ENCODE measurements around the gene CARNS1.
A peak's percentile ranks its signal among the peaks of the same experiment; 100 is the strongest.
"Not testable (repeated sequence)": the region's sequence is repeated elsewhere in the genome, so short reads cannot be mapped to it uniquely, and the experiment has no call there.

The CARNS1 gene

DNA sequence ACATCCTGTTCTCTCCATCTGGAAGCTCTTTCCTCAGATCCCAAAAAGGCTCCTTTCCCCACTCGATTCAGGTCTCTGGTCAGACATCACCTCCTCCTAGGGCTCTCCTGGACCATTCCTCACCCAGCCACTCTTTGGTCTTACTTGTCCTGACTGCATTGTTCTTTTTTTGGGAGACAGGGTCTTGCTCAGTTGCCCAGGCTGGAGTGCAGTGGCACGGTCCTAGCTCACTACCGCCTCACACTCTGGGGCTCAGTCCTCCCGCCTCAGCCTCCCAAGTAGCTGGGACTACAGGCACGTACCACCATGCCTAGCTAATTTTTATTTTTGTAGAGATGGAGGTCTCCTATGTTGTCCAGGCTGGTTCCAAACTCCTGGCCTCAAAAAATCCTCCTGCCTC, 30.0 kb downstream of the CARNS1 start:
- DNase-seq, result no peak

DNA sequence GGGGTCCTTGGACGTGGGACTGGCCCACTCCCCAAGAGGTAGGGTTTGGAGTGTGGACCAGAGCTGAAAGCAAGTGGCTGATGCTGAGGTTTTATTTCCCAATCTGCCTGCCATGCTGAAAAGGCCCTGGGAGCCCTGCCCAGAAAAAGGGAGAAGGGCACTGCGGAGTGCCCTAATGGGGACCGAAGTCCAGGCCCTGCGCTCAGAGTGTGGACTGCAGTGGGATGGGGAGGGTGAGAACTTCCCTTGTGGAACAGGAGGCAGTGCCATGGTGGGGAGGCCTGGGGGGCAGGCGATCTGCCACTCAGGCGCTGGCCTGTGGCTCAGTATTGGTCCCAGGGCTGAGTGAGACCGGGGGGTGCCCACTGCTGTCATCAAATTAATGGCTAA, 32.7 kb downstream of the CARNS1 start:
- DNase-seq, result no peak

DNA sequence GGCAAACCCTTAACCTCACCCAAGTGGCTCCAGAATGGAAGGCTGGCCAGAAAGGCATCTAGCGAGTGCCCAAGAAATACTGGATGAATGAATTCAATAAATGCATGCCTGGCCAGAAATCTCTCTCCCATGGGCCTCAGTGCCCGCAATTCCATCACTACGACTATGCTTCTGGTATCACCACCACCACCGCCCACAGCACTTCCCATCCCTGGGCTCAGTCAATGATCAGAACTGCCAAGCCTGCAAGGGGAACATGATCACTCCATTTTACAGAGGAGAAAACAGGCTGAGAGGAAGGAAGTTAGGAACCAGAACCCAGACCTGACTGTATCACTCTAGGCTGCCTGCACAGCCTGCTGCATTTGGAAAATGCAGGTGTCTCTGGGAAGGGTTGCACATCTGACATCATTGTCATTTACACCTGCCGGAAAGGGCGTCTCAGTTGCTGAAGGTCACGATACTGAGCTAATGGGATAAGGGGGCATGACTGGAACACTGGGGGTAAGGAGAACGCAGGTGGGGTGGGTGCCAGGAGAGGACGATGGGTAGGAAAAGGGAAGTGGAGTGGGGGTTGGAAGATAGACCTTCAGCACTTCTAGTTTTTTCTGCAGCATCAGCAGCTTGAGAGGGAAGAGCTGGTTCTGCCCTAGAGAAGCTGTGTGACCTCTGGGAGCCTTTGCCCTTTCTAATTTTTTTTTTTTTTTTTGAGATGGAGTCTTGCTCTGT, 33.8 kb downstream of the CARNS1 start:
- DNase-seq, result no peak

DNA sequence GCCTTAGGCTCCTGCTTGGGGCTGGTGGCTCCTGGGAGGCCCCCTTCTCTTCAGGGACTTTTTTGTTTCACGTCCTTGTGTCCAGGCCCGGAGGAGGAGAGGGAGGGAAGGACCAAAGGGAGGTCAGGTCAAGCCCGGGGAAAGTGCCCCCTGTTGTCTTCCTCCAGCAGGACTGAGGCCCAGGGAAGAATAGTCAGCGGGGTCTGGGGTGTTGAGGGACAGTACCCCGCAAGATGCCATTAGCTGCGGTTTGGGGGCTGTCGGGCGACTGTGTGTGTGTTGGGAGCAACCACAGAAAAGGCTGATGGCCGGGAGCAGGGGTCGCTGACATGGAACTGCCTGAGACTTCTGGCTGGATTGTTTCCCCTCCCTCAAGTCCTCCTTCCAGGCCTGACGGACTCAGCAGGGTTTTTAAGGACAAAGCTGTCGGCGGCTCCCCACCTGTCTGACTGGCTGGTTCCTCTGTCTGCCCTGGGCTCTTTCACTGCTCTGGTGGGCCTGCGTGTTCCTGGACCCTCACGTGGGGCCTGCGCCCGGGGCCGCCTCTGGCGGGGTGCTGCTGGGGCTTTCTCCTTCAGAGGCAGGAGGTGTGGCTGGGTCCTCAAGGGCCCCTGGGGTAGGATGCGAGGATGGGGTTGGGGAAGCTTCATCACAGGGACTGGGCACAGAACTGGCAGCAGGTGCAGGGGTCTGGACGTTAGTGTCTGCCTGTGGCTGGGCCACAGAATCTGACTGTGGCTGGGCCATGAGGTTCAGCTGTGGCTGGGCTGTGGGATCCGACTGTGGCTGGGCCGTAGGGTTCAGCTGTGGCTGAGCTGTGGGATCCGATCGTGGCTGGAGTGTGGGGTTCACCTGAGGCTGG, 35.5 kb downstream of the CARNS1 start:
- DNase-seq, result no peak

DNA sequence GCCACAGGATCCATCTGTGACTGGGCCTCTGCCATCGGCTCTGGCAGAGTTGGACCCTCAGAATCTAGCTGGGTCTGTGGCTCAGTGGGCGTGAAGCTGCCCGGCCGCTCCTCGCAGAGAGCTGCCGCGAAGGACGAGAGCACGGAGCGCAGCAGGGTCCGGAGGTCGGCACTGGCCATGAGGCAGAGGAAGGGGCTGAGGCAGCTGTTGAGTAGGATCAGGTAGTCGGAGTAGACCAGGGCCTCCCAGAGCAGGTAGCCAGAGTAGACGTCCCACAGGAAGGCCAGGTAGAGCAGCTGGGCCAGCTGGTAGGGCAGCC, 36.1 kb downstream of the CARNS1 start:
- DNase-seq, result no peak

DNA sequence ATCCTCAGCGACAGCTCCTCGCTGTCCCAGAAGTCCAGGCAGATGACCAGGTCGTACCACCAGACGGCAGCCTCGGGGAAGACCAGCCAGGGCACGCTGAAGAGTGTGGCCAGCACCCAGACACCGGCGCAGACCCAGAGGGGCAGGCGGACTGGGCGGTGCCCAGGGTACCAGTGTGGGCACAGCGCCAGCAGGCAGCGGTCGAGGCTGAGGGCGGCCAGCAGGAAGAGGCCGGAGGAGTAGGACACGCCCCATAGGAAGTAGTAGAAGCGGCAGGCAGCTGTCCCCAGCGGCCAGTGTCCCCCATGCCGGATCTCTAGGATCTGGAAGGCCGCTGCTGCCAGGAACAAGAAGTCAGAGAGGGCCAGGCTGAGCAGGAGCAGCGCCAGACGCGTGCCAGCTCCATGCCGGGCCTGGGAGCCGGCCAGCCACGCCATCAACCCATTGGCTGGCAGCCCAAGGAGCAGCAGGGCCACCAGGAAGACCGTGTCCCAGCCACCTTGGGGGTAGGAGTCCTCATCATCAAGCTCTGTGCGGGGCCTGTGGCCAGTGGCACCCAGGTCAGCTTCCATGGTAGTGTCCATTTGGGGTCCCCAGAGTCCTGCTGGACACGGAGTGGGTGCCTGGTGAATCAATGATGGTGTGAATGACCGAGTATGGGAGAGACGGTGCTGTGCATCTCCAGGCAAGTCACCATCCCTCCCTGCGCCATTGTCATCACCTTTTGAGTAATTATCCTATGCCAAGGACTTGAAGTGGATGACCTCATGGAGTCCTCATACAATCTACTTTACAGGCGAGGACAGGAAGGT, 36.9 kb downstream of the CARNS1 start, which contains the start of gene GPR152:
TSS of gene GPR152 (minus strand) at position 589 of the 812 bp plus-strand sequence. CDS start at position 584, 5 bp downstream.
- no peak for DNase-seq

DNA sequence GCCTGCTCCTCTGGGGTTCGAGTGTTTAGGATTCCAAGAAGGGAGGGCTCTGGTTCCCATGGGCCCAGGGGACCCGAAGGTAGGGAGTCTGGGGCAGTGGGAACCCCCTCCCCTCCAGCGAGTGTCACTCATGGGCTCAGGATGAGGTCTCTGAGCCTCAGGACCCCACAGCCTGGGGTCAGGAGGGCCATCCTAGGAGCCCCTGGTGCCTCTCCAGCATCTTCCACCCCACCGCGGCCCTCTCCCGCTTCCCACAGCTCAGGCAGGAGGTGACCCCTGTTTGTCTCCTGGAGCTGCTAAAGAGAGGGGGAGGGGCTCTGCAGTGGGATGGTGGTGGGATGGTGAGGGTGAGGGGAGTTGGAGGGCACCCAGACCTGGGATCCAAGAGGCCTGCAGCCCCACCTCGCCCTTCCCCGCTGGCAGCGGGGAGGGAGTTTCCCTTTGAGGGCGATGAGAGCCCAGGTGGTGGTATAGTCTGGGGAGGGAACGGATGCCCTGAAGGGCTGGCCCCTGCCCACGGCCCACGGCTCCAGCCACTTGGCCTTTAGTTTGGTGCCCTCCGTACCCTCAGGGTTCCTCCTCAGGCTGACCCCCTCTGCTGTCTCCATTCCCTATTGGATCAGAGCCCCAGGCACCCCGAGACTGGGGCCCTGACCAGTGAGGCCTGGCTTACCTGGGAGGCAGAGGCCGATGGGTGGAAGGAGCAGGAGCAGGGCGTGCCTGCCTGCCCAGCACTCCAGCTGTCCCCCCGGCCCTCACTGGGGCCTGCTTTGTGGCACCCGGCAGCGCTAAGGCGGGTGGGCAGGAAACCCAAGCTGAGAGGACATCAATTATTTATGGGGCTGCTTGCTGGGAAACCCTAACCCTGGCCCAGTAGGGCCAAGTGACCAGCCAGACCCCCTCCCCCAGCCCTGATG, 38.6 kb downstream of the CARNS1 start:
- DNase-seq, result no peak

DNA sequence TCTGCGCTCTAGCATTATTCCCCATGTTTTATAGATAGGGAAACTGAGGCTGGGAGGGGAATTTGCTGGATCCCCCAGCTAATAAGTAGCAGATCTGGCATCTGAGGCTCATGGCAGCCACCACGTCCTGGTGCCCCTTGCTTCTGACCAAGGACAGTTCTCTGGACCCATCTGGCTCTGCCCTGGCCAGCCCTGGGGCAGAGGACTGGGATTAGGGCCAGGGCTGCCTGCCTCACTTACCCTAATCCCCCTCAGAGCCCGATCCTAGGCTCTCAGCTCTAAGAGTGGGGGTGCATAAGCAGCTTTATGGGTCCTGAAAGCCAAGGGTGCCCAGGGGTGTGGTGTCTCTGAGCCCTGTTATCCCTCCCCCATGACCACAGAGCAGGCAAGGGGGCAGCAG, 39.6 kb downstream of the CARNS1 start, which contains the start of gene CABP4:
TSS of gene CABP4 (plus strand) at position 301 of the 400 bp plus-strand sequence. CDS start at position 371, 70 bp downstream.
- no peak for DNase-seq

DNA sequence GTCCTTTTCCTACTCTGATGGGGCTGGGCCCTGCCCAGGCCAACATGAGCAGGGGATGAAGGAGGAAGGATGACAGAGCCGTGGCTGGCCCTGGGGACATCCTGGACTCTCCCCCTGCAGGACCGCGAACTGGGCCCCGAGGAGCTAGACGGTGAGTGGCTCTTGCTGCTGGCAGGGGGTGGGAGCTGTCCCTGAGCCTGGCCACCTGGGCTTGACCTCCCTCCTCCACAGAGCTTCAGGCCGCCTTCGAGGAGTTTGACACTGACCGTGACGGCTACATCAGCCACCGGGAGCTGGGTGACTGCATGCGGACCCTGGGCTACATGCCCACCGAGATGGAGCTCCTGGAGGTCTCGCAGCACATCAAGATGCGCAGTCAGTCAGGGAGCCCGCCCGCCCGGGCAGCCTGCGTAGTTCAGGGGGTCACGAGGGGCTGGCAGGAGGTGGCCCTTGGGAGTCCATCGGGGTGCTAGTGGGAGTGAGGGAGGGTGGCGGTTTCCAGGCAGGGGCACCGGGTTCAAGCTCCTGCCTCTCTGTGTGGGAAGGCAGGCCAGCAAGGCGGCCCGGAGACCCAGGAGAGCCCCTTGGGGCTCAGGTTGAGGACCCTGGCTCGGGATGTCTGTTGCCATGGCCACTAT, 40.7 kb downstream of the CARNS1 start:
- no peak for DNase-seq

DNA sequence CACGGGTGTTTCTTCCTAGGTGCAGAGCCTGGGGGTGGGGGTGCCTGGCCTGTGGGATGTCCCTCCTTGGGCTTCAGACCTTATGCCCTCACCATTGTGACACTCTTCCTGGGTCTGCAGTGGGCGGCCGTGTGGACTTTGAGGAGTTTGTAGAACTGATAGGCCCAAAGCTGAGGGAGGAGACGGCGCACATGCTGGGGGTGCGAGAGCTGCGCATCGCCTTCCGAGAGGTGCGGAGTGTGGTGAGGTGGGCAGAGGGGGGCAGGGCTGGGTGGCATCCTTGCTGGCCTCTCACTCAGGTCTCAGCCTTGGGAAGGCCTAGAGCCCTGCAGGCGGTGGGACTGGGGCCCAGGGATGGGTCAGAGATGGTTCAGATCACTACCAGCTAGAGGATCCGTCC, 42.0 kb downstream of the CARNS1 start:
- DNase-seq, result no peak

DNA sequence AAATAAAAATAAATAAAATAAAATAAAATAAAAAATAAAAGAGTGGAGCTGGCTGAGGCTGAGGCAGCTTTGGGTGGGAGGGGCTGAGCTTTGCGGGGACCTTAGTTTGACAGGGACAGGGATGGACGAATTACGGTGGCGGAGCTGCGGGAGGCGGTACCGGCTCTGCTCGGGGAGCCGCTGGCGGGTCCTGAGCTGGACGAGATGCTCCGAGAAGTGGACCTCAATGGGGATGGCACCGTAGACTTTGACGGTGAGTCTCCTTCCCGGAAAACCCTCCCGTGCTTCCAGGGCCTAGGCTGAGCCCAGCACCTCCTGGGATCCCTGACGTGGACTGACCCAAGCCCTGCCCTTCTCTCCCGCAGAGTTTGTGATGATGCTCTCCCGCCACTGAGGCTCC, 42.8 kb downstream of the CARNS1 start:
- DNase-seq, result no peak

DNA sequence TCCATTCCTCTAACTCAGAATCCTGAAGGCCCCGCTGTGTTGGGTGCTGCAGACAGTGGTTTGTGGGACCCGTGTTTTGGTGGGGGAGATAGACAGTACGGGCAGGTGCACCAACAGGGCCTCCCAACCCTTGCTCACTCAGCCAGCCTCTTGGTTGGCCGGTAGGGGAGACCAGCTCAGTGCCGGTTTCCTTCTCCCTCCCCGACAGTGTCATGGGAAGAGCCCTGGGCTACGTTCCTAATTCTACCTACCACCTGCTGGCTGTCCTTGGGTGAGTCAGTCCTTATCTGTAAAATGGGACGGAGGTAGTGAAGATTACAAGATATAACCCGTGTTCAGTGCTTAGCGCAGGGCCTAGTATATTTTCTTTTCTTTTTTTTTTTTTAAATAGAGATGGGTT, 47.7 kb downstream of the CARNS1 start:
- DNase-seq, result no peak

DNA sequence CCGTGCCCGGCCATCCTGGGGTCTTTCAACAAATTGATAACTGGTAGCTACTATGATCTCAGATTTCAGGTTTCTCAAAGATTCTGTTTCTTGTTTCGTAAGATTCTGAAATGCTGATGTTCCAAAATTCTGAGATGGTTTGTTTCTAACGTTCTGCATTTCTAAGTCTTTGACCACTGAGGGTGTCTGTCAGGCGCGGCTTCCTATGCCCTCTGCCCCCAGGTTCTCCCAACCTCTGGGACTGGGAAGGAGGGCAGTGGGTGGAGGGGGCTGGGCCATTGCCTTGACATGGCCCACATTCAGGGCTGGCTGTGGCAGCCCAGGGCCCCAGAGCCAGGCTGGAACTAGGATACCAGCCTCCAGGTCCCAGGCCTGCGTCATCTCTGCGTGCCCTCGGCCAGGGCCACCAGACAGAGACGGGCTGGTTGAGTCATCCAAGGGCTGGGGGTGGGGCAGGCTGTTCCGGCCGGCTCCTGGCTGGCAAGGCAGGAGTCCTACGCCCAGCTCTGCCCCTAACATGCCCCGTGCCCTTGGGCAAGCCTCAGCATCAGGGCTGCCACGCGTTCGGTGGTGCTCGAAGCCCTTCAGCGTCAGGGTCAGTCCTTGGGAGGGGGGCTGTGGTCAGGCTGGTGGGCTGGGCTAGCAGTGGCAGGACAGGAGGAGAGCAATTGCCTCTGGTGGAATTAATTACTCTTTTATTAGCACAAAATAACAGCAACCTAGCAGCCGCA, 48.4 kb downstream of the CARNS1 start:
- DNase-seq, result peak; percentile 73

DNA sequence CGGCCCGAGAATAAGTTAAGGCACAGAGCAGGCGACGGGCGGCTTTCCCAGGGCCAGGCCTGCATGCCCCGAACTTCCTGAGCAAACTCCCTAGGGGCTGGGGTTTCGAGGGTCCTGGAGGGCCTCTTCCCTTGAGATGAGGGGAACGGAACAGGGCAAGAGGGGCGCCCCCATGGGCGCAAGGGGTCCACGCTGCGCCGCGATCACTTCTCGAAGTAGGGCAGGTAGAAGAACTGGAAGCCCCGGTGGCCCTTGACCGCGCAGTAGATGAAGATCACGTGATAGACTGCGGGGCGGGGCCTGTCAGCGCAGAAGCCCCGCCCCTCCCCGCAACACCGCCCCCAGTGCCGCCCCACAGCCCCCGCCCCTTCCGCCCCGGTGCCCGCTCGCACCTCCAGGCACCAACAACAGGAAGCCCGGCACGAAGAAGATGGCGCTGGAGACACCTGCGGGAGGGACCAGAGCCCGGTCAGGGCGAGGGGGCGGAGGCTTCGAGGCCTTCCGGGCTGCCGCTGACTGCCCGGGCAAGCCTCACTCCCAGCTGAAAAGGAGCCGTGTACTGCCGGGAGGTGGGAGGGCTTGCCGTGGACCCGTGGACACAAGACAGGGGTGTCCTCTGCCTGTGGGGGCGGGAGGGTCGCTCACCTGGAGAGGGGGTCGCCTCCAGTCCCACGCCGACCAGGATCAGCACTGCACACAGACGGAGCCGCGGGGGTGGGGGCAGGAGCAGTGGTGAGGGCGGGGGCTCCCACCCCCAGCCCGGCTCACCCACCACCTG, 49.1 kb downstream of the CARNS1 start:
- DNase-seq, result peak; percentile 95

DNA sequence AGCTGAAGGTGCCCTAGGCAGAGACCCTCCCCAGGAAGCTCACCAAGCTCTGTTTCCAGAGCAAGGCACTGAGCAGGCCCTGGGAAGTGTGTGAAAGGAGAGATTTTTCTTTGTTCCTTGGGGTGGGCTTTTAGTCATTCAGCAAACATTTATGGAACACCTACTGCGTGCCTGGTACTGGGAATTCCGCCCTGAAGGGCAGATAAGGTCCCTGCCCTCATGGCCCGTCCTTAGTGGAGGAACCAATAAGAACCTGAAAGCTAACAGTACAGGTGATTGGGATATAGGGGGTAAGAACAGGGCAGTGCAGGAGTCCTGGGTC, 49.7 kb downstream of the CARNS1 start:
- DNase-seq, result no peak

DNA sequence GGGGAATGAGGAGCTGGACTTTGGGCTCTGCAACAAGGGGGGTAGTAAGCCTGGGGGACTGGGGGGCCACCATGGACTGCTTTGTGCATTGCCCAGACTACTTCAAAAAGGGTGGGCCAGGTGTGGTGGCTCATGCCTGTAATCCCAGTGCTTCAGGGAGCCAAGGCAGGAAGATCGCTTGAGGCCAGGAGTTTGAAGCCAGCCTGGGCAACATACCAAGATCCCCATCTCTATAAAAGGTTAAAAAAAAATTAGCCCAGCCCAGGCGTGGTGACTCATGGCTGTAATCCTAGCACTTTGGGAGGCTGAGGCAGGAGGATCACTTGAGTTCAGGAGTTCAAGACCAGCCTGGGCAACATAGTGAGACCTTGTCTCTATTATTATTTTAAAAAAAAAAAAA, 50.1 kb downstream of the CARNS1 start:
- DNase-seq, result not testable (repeated sequence)

DNA sequence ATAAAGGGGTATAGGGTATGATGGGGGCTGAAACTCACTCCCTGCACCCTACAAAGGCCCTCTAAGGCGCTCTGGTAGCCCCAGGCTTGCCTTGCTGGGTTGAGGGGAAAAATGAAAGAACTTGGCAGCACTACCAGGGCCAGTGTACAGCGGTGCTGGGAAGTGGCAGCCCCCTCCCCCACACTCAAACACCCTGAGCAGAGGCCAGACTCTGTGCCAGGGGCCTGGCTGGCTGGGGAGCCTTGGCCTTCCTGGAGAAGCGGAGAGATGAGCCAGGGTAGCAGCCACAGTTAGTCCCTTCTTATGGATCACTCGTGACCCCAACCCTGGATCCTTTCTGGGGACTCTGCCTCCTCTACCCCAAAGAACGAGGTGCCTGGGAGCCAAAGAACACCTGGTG, 50.9 kb downstream of the CARNS1 start:
- DNase-seq, result no peak

DNA sequence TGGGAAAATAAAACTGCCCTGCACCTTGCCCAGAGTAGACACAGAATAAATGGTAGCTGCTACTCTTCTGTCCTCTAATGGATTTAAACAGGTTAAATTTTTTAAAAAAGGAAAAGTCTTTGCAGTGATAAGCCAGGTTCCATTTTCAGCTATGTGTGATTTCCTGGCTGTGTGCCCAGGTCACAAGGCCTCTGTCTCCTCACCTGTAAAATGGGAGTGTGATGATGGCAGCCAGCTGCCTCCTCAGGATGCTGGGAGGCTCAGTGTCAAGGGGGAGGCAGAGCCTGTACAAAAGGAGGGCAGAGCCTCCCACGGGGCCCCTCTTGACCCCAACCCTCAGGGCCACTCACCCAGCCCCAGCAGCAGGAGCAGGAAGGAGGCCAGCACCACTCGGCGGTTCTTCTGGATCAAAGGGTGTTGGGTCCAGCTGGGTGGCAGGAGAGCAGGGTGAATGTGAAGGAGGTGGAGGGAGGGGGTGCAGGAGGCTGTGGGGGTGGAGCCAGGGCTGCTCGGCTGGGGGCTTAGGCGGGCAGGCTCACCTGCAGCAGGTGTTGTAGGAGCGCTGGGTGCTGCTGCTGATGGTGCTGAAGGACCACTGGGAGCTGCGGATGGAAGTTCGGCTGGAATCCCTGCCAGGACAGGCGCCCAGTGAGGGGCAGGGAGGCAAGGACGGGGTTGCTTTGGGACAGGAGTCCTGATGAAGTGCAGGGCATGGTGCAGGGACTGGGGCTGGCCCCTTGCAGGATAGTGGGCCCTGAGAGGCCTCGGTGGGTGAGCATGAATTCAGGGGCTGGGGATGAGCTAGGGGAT, 51.7 kb downstream of the CARNS1 start:
- no peak for DNase-seq

DNA sequence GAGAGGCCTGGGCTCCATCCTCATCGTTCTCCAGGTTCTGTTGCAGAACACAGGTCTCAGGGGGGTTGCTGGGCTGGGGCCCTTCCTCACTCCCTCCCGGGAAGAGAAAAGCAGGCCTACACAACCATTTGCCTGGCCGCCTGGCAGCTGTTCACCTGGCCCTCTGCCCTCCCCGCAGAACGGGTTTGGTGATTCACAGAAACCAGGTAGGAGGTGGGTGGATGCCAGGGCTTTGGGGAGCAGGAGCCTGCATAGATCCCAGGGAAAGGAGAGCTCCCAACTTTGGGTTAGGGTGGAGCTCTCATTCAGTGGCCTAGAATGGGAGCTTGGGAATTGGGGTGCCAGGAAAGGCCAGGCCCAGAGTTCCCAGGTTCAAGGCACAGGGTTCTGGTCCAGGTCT, 52.6 kb downstream of the CARNS1 start:
- no peak for DNase-seq

DNA sequence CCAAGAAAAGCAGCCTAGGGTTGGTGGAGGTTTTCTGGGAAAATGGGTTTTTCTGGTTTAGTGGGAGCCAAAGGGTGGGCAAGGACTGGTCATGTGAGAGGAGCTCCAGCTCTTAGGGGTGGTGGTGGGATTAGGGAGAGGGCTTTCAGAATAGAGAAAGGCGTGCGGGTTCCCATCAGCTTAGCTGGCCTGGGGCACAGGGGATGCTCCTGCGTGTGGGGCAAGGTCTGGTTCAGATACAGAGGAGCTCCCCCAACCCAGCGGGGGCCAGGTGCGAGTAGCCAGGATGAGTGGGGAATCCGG, 52.9 kb downstream of the CARNS1 start:
- DNase-seq, result no peak

All from CD4-positive, alpha-beta T cell treated with Interleukin-15 for 1 hour (primary cell).